Loucy (cell line): ENCODE measurements around the gene SFXN3.

Experiments used
- CTCF ChIP-seq: fragments of 200-600 bp; sonication (generic); conservative IDR thresholded peaks from 2 replicates; pipeline ENCODE4 v1.5.1; 2014; ENCODE audit warnings: mild to moderate bottlenecking, antibody characterized with exemption, low read length
- EZH2phosphoT487 ChIP-seq: fragments of 200-600 bp; IDR thresholded peaks from 2 replicates; pipeline ENCODE4 v1.6.1; 2018; ENCODE audit warnings: antibody characterized with exemption, mild to moderate bottlenecking, moderate library complexity, borderline replicate concordance

- TF ChIP-seq CTCF (no peak), EZH2phosphoT487 (no peak)
Measured at GRCh38 chr10:101028446-101029337, 2.3 kb upstream of the SFXN3 start.
